ENCODE measurements around the gene CXorf58. TPM values are rescaled to one million over a fixed set of nuclear protein-coding genes. Genes with fewer than 3 reads are reported as not detected.
A peak's percentile ranks its signal among the peaks of the same experiment; 100 is the strongest.
"Not testable (repeated sequence)": the region's sequence is repeated elsewhere in the genome, so short reads cannot be mapped to it uniquely, and the experiment has no call there.

The CXorf58 gene, protein sequence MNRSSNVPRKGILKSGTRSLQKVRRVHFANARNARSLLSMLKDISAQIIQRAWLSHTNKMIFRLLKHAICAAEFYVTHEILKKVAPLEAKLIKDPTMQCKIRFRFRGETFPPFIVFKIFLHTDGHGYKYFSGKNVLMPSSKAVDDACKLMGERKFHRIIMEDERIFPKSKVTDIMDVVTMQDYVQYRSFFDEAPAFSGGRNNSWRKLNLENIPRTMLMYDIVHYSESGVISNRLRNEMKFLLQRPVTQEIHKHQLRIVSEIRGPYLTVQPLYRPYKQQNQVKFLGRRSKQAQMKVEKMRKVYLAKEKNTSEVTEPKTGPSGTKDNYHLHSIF
- 0.55 TPM for polyA plus RNA-seq (2013, experiment 1 of 2)
- not detected for polyA plus RNA-seq (2013, experiment 2 of 2)

DNA sequence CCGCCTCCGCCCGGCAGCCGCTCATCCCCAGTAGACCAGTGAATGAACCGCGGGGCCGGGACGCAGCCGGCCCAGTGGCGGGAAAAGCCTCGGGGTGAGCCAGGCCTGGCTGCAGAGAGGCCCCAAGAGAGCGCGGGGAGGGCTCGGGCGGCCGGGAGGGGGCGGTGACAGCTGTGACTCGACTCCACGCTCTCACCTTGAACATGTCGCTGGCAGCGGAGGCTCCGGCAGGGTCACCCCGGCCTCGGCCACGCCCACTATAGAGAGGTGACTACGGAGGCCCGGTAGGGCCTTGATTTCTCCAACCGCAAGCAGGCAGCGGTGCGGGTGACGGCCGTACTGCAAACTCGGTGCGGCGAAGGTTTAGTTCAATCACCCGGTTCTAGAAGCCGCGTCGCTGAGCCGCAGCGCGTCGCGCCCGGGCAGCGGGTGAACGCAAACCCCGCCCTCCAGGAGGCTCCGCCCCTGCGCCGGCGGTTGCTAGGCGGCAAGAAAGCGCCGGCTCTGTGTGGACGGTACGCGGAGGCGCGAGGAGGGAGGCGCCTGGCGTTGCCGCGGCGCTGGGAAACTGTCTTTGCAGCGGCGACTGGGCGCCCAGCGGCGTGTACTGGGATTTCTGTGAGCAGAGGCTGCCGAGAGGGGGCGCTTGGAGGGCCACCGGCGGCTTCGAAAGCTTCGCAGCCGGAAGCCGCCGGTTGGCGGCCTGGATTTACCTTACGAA is at the start of gene CXorf58, which contains the start of gene APOO:
Gene CXorf58 (plus strand): TSS at position 509 of the 721 bp plus-strand sequence. CDS start 2,297 bp downstream, outside the sequence.
Gene APOO (minus strand): TSS at position 441 of the 721 bp plus-strand sequence. CDS start 236 bp downstream, at position 205.
- Histone ChIP-seq H3K36me3 (ENCODE audit: insufficient read depth, low read length) (no peaks in the 10 kb centered on the region), H3K9me3 (ENCODE audit: insufficient read depth, low read depth, low read length) (no peaks in the 10 kb centered on the region), H3K4me3 (ENCODE audit: low read length) (peak within 1 kb of the TSS; percentile 83), H3K27ac (ENCODE audit: low read depth, low read length) (peak within 1 kb of the TSS; percentile 96), H3K4me1 (ENCODE audit: insufficient read depth, low read length) (no peaks in the 10 kb centered on the region), H3K27me3 (ENCODE audit: insufficient read depth, low read length) (no peaks in the 10 kb centered on the region), H3K9ac (ENCODE audit: low read depth, low read length) (peak within 1 kb of the TSS; percentile 86)
- WGBS = under 1% methylated on average over 81 of the region's 81 CpGs

DNA sequence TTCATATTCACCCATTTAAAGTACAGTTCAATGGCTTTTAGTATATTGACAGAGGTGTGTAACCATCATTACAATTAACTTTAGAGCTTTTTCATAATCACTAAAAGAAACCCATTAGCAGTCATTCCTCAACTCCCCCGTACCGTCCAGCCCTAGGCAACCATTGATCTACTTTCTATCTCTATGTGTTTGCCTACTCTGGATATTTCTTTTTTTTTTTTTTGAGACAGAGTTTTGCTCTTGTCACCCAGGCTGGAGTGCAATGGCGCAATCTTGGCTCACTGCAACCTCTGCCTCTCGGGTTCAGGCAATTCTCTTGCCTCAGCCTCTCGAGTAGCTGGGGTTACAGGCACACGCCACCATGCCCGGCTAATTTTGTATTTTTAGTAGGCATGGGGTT is 48.6 kb upstream of the CXorf58 start:
- not testable (repeated sequence) for H3K4me1 ChIP-seq (ENCODE audit: insufficient read depth, low read length); H3K27ac ChIP-seq (ENCODE audit: low read depth, low read length); H3K4me3 ChIP-seq (ENCODE audit: low read length); H3K9ac ChIP-seq (ENCODE audit: low read depth, low read length); H3K27me3 ChIP-seq (ENCODE audit: insufficient read depth, low read length); H3K36me3 ChIP-seq (ENCODE audit: insufficient read depth, low read length); H3K9me3 ChIP-seq (ENCODE audit: insufficient read depth, low read depth, low read length)
- WGBS = 93% methylated on average over 7 of the region's 7 CpGs

DNA sequence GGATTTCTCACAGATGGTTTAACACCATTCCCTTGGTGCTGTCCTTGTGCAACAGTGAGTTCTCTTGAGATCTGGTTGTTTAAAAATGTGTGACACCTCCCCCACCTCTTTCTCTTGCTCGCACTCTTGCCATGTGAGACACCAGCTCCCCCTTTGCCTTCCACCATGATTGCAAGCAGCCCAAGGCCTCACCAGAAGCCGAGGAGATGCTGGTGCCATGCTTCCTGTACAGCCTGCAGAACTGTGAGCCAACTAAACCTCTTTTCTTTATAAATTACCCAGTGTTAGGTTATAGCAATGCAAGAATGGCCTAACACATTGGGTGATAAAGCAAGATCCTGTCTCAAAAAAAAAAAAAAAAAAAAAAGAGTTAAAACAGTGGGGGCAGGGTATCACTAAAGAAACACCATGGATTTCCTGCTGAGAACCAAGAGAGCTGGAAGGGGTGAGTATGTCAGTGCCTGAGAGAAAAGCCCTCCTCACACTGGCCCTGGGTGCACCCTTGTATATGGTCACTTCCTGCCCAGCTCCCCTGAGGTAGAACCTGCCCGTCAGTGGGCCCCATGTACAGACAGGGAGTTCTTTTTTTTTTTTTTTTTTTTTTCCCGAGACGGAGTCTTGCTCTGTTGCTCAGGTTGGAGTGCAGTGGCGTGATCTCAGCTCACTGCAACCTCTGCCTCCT is 46.5 kb upstream of the CXorf58 start:
- no peak overlapping the region for H3K9ac ChIP-seq (ENCODE audit: low read depth, low read length)
- H3K36me3 ChIP-seq (ENCODE audit: insufficient read depth, low read length) = 0 out of 2 replicates have a peak, but pooled peaks cover 8% of the 10 kb centered on the region
- H3K27me3 ChIP-seq (ENCODE audit: insufficient read depth, low read length) = no peaks in the 10 kb centered on the region
- H3K4me3 ChIP-seq (ENCODE audit: low read length) = no peak overlapping the region
- no peak overlapping the region for H3K27ac ChIP-seq (ENCODE audit: low read depth, low read length)
- 94% methylated on average over 5 of the region's 6 CpGs for WGBS
- H3K9me3 ChIP-seq (ENCODE audit: insufficient read depth, low read depth, low read length) = no peaks in the 10 kb centered on the region
- no peaks in the 10 kb centered on the region for H3K4me1 ChIP-seq (ENCODE audit: insufficient read depth, low read length)

DNA sequence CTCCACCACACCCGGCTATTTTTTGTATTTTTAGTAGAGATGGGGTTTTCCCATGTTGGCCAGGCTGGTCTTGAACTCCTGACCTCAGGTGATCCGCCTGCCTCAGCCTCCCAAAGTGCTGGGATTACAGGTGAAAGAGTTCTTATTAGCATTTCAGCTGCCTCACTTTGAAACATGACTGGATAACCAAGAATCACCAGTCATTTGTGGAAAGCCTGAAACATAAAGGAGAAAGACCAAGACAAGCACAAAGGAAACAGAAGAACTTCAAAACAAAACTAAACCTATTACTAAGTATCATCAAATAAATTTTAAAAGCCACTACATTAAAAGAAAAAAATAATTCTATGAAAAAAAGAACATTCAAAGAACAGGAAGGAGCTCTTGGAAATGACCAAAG is 45.9 kb upstream of the CXorf58 start:
- WGBS = 100% methylated on average over 1 of the region's 2 CpGs
- H3K27me3 ChIP-seq (ENCODE audit: insufficient read depth, low read length); H3K4me3 ChIP-seq (ENCODE audit: low read length); H3K27ac ChIP-seq (ENCODE audit: low read depth, low read length); H3K36me3 ChIP-seq (ENCODE audit: insufficient read depth, low read length); H3K4me1 ChIP-seq (ENCODE audit: insufficient read depth, low read length); H3K9ac ChIP-seq (ENCODE audit: low read depth, low read length); H3K9me3 ChIP-seq (ENCODE audit: insufficient read depth, low read depth, low read length): not testable (repeated sequence)

DNA sequence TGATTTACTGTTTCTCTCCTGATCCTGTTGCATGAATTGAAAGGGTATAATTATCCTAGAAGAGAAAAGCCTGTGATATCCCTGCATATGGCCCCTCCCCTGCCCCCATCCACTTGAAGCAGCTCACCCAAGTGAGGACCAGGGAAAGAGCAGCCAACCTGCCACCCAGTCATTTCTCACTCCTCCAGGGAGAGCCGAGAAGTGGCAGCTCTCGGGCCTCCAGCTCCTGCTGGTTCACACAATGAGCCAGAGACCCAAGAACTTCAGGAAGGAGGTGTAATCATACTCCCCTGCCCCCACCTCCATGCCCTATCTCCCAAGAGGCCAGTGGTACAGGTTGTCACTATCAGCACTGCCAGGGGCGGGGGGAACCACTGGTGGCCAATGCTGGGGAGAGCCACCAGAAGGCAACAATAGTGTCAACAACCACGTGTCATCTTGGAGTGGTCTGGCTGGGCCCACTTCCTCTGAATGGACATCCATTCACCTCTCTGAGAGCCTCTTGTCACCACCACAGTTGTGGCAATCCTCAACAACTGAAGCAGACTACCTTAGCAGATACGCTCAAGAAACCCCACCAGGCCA is 43.0 kb upstream of the CXorf58 start:
- H3K9ac ChIP-seq (ENCODE audit: low read depth, low read length) = no peak overlapping the region
- 85% methylated on average over 5 of the region's 5 CpGs for WGBS

DNA sequence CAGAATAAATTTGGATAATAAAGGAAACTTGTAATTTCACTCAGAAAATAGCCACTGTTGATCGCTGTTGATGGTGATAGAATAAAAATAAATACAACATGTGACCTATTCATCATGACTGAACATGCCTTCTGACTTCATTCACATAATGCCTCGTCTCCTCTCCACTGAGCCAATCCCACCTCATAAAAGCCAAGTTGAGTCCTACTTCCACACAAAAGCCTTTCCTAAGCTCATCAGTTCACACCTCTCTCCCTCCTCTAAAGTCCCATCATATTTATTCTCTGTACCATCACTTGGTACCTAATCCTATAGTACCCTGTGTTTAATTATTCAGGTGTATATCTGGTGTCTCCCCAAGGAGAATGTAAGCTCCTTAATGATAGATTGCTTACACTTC is 37.8 kb upstream of the CXorf58 start:
- Histone ChIP-seq H3K27me3 (ENCODE audit: insufficient read depth, low read length) (no peaks in the 10 kb centered on the region), H3K9me3 (ENCODE audit: insufficient read depth, low read depth, low read length) (no peaks in the 10 kb centered on the region), H3K4me1 (ENCODE audit: insufficient read depth, low read length) (no peaks in the 10 kb centered on the region), H3K36me3 (ENCODE audit: insufficient read depth, low read length) (0 out of 2 replicates have a peak, but pooled peaks cover under 1% of the 10 kb centered on the region), H3K4me3 (ENCODE audit: low read length) (no peak overlapping the region), H3K9ac (ENCODE audit: low read depth, low read length) (no peak overlapping the region), H3K27ac (ENCODE audit: low read depth, low read length) (no peak overlapping the region)
- WGBS = 94% methylated on average over 1 of the region's 2 CpGs

More for the DNA sequence above, 43.0 kb upstream of the CXorf58 start:
- H3K27me3 ChIP-seq (ENCODE audit: insufficient read depth, low read length) = no peaks in the 10 kb centered on the region
- H3K9me3 ChIP-seq (ENCODE audit: insufficient read depth, low read depth, low read length) = no peaks in the 10 kb centered on the region
- H3K4me3 ChIP-seq (ENCODE audit: low read length) = no peak overlapping the region
- H3K27ac ChIP-seq (ENCODE audit: low read depth, low read length) = no peak overlapping the region
- no peaks in the 10 kb centered on the region for H3K4me1 ChIP-seq (ENCODE audit: insufficient read depth, low read length)
- 0 out of 2 replicates have a peak, but pooled peaks cover 2% of the 10 kb centered on the region for H3K36me3 ChIP-seq (ENCODE audit: insufficient read depth, low read length)

DNA sequence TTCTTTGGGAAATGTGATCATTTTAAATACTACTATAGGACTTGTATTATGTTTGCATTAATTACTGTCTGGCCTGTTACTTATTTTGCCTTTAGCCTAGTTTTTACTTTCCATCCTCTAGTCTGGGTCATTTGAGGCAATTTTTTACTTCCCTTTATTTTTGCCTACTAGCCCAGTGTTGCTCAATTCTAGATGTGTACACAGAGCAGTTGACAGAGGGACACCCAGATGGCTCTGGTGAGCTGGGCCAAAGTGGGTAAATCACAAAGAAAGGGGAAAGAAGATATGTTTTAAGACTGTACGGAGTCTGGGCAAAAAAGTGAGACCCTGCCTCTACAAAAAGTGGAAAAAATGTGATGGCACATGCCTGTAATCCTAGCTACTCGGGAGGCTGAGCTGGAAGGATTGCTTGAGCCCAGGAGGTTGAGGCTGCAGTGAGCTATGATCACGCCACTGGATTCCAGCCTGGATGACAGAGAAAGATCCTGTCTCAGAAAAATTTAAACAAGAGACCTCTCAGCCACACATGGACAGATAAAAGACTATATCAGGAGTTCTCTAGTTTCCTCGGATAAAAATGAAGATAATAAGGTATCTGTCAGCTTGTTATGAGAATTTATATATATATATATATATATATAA is 35.8 kb upstream of the CXorf58 start:
- no peaks in the 10 kb centered on the region for H3K9me3 ChIP-seq (ENCODE audit: insufficient read depth, low read depth, low read length)
- no peaks in the 10 kb centered on the region for H3K4me1 ChIP-seq (ENCODE audit: insufficient read depth, low read length)
- H3K27me3 ChIP-seq (ENCODE audit: insufficient read depth, low read length) = no peaks in the 10 kb centered on the region
- H3K27ac ChIP-seq (ENCODE audit: low read depth, low read length) = no peak overlapping the region
- H3K36me3 ChIP-seq (ENCODE audit: insufficient read depth, low read length) = no peaks in the 10 kb centered on the region
- no peak overlapping the region for H3K4me3 ChIP-seq (ENCODE audit: low read length)
- H3K9ac ChIP-seq (ENCODE audit: low read depth, low read length) = no peak overlapping the region
- WGBS = 98% methylated on average over 3 of the region's 4 CpGs

DNA sequence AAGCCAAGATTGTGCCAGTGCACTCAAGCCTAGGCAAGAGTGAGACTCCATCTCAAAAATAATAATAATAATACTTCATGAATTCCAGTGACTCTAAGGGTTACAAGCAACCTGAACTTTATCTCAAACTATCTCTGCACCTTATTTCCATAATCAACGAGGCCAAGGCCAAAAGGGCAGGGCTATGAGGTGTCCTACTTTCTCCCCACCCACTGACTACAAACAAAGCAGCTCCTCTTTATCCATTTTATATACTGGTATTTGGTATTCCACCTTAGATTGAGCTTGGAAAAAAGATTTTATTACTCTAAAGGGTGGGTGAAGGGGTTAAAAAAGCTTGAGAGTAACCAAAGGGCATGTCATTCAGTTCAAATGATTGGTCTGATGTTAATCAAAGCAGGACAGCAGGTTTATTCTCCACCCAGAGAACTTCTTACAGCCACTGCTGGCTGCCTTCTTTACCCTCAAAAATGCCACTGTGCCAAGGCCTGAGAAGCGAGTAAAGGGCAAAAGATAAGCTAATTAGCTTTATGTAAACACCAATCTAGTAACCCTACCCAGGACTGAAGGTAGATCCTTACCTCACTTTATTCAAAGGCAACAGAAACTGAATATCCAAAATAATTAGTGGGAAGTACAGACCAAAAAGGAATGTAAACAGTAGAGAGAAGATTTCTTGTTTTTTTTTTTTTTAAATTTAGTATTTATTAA is 28.3 kb upstream of the CXorf58 start:
- Histone ChIP-seq H3K4me1 (ENCODE audit: insufficient read depth, low read length) (peaks cover 11% of the 10 kb centered on the region; the same call in 1 of the 2 replicates), H3K9ac (ENCODE audit: low read depth, low read length) (no peak overlapping the region), H3K4me3 (ENCODE audit: low read length) (no peak overlapping the region), H3K27ac (ENCODE audit: low read depth, low read length) (no peak overlapping the region), H3K9me3 (ENCODE audit: insufficient read depth, low read depth, low read length) (no peaks in the 10 kb centered on the region), H3K36me3 (ENCODE audit: insufficient read depth, low read length) (no peaks in the 10 kb centered on the region), H3K27me3 (ENCODE audit: insufficient read depth, low read length) (no peaks in the 10 kb centered on the region)
- 89% methylated on average over 2 of the region's 2 CpGs for WGBS

DNA sequence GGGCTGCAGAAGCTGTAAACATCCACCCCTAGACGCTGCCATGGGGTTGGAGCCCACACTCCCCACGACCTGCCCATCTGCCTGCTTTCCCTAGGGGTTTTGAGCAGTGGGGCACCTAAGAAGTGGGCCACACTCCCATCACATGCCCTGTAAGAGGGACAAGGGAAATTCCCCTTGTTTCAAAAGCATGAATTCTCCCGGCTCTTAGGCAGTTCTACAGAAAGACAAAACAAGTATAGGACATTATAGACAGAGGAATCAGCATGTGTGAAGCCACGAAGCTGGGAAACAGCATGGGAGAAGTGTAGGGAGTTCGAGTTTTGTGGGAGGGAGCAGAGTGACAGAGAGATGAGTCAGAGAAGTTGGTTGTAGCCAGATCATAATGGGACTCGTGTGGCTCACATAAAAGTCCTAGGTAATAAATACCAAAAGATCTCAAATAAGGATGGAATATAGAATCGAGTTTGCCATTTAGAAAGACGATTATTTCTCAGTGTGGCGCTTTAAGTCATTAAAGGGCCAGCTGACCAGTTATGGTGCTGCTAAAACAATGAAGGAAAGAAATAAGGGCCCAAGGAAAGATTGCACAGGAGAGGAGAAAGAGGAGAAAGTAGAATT is 24.0 kb upstream of the CXorf58 start:
- peak overlapping the region; percentile 72 for H3K27ac ChIP-seq (ENCODE audit: low read depth, low read length)
- H3K4me1 ChIP-seq (ENCODE audit: insufficient read depth, low read length) = peaks cover 16% of the 10 kb centered on the region; the same call in 1 of the 2 replicates
- H3K36me3 ChIP-seq (ENCODE audit: insufficient read depth, low read length) = no peaks in the 10 kb centered on the region
- 0 out of 2 replicates have a peak overlapping the region, but pooled peaks have one; percentile 14 for H3K9ac ChIP-seq (ENCODE audit: low read depth, low read length)
- H3K4me3 ChIP-seq (ENCODE audit: low read length) = no peak overlapping the region
- no peaks in the 10 kb centered on the region for H3K27me3 ChIP-seq (ENCODE audit: insufficient read depth, low read length)
- WGBS = 38% methylated on average over 9 of the region's 9 CpGs
- H3K9me3 ChIP-seq (ENCODE audit: insufficient read depth, low read depth, low read length) = no peaks in the 10 kb centered on the region

Data from HUES64 (cell line).